Kidney (tissue), 14 donors: ENCODE data around the gene HBS1L. TPM values are rescaled to one million over a fixed set of nuclear protein-coding genes. Genes with fewer than 3 reads are reported as not detected.

ENCODE experiments used
- DNase-seq, 5 donors: peaks; one replicate each; pipeline ENCODE4 v3.0.0-alpha.2; 2013 to 2020
- FAIRE-seq: peaks from 2 replicates; lab custom pipeline; 2012; peaks lifted over from hg19 to GRCh38; lab: Jason Lieb, UNC
- H3K27ac ChIP-seq, 2 donors: one replicate each; pipeline ENCODE4 v1.7.0; 2013; ENCODE audit warnings: low read depth in 2 of 2, low read length in 2 of 2, inconsistent platforms in 1 of 2
- H3K27me3 ChIP-seq: one replicate; pipeline ENCODE4 v1.7.1; 2013; ENCODE audit warnings: low read length, inconsistent platforms; ENCODE audit not compliant: control insufficient read depth, insufficient read depth
- H3K36me3 ChIP-seq, 3 donors: one replicate each; pipeline versions ENCODE4 v1.7.0 to v1.7.1; 2013; ENCODE audit warnings: low read length in 3 of 3, control low read depth in 1 of 3, inconsistent platforms in 1 of 3; ENCODE audit not compliant: insufficient read depth in 3 of 3, control insufficient read depth in 2 of 3
- H3K4me1 ChIP-seq, 3 donors: one replicate each; pipeline versions ENCODE4 v1.7.0 to v1.7.1; 2013; ENCODE audit warnings: low read length in 3 of 3, inconsistent platforms in 1 of 3, low read depth in 1 of 3; ENCODE audit not compliant: control insufficient read depth in 2 of 3, insufficient read depth in 2 of 3
- H3K4me3 ChIP-seq, 3 donors: one replicate each; pipeline versions ENCODE4 v1.7.0 to v1.8.1; 2013; ENCODE audit warnings: low read length in 3 of 3, control low read depth in 1 of 3, inconsistent platforms in 1 of 3
- H3K9ac ChIP-seq, 3 donors: one replicate each; pipeline versions ENCODE4 v1.7.0 to v1.7.1; 2013; ENCODE audit warnings: low read length in 3 of 3, control low read depth in 1 of 3, inconsistent platforms in 1 of 3
- H3K9me3 ChIP-seq, 3 donors: one replicate each; pipeline versions ENCODE4 v1.7.0 to v1.7.1; 2013; ENCODE audit warnings: low read length in 3 of 3, control low read depth in 1 of 3, inconsistent platforms in 1 of 3; ENCODE audit not compliant: control insufficient read depth in 2 of 3, insufficient read depth in 1 of 3
- intact Hi-C: fragments of 100-400 bp; cut with DNase I; formaldehyde crosslinking; loops from one replicate; pipeline ENCODE4 v1.11.1; 2022
- polyA plus RNA-seq: library from polyadenylated mRNA; stranded (reverse); fragments of 350-450 nt; fragmentation: Illumina TruSeq; extraction: RNeasy Lipid Tissue Mini Kit (QIAGEN cat#74804); gene quantifications from one replicate; pipeline ENCODE4 v1.2.3, GENCODE V29; 2014; ENCODE audit warnings: low read depth, low replicate concordance; ENCODE audit not compliant: insufficient read depth
- total RNA-seq: library from RNA; stranded (reverse); fragmentation: NEBNext Ultra II Directional; extraction: Animal tissue kit (Norgen Biotek cat#: 25700); gene quantifications from one replicate; pipeline ENCODE4 v1.2.1, GENCODE V29; 2021
- TF ChIP-seq, protein P1 (sequence below): IDR thresholded peaks from 3 replicates; pipeline ENCODE4 v1.5.1; 2012; ENCODE audit warnings: mild to moderate bottlenecking, moderate library complexity, borderline replicate concordance; ENCODE audit not compliant: insufficient read depth; ENCODE audit errors: extremely low read depth
- donor health status: control.
- donor health status: control.
- donor health status: control.
- donor health status: control.
- donor health status: control.
- donor health status: DM: yes; HTN: yes; CAD: no.
- donor health status: Normal renal cell carcinoma (clear cell type).

Gene HBS1L
- total and polyA plus RNA-seq, 2 donors from 2014 or later: 21.0 to 59.1 TPM

DNA sequence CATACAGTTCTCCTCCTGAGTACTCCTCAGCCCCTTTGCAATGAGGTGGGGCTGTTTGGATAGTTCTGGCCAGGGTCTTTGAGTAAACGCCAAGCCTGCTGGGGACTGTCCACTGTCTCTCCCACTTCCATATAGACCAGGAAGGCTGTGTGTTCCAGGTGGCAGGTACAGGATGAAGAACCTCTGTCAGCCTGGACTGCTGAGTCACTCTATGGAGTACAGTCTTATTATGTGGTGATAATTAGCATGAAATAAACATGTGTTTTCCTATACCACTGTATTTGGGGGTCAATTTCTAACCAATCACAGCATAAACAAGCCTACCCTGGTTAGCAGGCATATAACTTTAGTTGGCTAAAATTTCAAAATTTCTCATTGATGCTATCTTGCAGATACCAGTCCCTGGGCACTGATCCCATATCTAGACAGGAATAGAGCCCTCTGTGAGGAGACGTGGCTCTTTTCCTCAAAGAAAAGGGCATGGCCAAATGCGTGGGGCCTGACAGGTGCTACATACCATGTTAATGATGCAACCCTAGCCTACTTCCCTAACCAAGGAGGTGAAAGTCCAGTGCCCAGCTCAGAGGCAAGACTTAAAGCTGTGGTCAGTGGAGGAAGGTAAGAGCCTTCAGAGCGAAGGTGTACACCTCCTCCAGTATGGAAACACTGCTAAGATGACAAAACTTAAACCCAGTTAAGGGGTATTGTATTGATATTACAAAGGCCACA, 100.2 kb downstream of the HBS1L start:
- FAIRE-seq (no peak), DNase-seq (no peak)
- Histone ChIP-seq H3K4me1 (peaks cover 0 to 6% (median 0%) of the 10 kb centered on the region in 3 donors), H3K36me3 (no peaks in the 10 kb centered on the region), H3K27ac (no peak overlapping the region), H3K27me3 (no peaks in the 10 kb centered on the region), H3K4me3 (no peak overlapping the region), H3K9me3 (no peaks in the 10 kb centered on the region), H3K9ac (no peak overlapping the region)
- TF ChIP-seq, protein P1, sequence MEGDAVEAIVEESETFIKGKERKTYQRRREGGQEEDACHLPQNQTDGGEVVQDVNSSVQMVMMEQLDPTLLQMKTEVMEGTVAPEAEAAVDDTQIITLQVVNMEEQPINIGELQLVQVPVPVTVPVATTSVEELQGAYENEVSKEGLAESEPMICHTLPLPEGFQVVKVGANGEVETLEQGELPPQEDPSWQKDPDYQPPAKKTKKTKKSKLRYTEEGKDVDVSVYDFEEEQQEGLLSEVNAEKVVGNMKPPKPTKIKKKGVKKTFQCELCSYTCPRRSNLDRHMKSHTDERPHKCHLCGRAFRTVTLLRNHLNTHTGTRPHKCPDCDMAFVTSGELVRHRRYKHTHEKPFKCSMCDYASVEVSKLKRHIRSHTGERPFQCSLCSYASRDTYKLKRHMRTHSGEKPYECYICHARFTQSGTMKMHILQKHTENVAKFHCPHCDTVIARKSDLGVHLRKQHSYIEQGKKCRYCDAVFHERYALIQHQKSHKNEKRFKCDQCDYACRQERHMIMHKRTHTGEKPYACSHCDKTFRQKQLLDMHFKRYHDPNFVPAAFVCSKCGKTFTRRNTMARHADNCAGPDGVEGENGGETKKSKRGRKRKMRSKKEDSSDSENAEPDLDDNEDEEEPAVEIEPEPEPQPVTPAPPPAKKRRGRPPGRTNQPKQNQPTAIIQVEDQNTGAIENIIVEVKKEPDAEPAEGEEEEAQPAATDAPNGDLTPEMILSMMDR: no peak
- intact Hi-C loops: no loop called here

DNA sequence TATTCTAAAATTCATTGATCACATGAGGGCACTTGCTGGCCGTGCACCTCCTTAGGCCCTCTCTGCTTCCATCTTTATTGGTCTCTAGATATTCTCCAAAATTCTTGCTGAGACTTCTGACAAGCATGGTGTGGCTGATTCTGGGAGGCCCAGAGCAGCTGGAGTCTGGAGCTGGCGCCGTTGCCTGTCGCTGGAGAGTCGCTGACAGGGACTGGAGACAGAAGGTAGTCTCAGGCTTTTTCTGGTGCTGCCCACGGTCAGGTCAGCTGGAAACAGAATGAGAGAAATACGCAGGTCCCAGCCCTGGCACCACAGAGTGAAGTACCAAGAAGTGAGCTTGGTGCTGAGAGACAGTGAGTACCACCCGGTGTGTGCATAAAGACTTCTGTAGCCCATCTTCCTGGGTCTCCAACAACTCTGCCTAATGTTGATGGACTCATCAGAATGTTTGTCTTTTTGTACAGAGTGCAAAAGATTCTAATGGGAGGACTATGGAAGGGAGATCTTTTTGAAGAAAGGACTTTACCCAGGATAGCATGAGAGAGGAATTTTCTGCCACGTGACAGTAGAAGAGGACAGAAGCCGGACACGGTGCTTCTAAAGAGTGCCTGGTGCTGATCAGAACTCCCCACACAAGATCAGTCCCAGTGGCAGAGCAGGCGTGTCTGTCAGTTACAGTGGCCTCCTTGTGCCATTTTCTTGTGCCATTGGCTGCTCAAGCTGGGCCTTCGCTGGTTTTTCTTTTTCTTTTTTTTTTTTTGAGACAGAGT, 102.9 kb downstream of the HBS1L start:
- H3K4me1 ChIP-seq: peaks cover 0 to 6% (median 0%) of the 10 kb centered on the region in 3 donors
- no peaks in the 10 kb centered on the region for H3K27me3 ChIP-seq
- DNase-seq (no peak), FAIRE-seq (no peak)
- intact Hi-C loops: no loop called here
- H3K27ac ChIP-seq: peak overlapping the region in 1 of 2 donors; percentile 29
- no peaks in the 10 kb centered on the region for H3K36me3 ChIP-seq
- TF ChIP-seq, protein P1: no peak
- peak overlapping the region in 1 of 3 donors; percentile 23 for H3K4me3 ChIP-seq
- H3K9me3 ChIP-seq: peaks cover 0 to 4% (median 0%) of the 10 kb centered on the region in 3 donors
- H3K9ac ChIP-seq: no peak overlapping the region

DNA sequence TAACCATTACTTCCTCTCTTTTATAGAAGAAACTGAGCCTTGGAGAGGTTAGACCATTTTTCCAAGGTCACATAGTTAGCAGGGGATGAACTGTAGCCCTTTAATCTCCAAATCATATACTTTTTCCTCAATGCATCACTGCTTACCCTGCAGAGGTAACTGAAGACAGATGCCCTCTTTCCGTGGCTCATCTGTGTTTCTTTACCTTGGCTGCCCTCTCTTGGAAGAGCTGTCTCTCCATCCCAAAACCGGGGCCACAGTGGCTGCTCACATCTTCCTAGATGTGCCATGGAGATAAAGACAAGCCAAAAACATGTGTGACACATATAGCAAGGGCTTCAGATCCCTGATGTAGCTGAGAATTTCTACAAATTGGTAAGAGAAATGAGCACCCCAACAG, 104.1 kb downstream of the HBS1L start:
- Histone ChIP-seq H3K36me3 (no peaks in the 10 kb centered on the region), H3K4me3 (peak overlapping the region in 2 of 3 donors; percentile 42 to 77), H3K27ac (peak overlapping the region in 1 of 2 donors; percentile 17), H3K9ac (no peak overlapping the region), H3K4me1 (peaks cover 0 to 9% (median 0%) of the 10 kb centered on the region in 3 donors), H3K27me3 (no peaks in the 10 kb centered on the region), H3K9me3 (peaks cover 0 to 4% (median 0%) of the 10 kb centered on the region in 3 donors)
- FAIRE-seq: no peak
- TF ChIP-seq, protein P1: no peak
- intact Hi-C loops: no loop called here
- no peak for DNase-seq
